ENCODE data around the gene WIPI1.

DNA sequence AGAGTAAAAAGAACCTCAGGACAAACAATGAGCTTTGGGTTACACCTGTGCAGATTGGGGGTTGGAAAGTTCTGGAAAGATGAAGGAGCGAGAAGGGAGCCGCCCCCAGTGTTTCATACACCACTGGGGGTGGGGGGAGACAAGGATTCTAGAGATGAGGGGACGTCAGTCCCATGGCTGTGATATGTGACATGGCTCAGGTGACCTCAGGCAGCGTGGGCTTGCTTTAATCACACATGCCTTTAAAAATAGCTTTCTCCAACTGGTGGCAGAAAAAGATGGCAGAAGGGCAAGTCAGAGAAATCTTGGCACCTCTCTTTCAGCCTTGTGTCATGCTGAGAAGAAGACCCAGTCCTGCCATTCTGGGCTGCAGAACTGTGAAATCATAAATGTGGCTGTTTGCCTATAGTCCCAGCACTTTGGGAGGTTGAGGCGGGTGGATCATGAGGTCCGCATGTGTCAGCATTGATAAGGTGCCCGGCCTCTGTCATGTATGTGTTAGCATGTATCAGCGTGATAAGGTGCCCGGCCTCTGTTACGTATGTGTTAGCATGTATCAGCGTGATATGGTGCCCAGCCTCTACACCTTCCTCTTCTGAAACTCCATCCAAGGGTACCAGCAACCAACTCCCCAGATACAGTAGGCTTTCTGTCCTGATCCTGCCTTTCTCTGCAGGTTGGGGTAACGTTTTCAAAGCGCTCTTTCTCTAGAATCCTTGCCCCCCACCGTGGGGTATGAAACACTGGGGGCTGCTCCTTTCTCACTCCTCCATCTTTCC lies 25.0 kb downstream of the WIPI1 start:
- TF ChIP-seq, protein P1, sequence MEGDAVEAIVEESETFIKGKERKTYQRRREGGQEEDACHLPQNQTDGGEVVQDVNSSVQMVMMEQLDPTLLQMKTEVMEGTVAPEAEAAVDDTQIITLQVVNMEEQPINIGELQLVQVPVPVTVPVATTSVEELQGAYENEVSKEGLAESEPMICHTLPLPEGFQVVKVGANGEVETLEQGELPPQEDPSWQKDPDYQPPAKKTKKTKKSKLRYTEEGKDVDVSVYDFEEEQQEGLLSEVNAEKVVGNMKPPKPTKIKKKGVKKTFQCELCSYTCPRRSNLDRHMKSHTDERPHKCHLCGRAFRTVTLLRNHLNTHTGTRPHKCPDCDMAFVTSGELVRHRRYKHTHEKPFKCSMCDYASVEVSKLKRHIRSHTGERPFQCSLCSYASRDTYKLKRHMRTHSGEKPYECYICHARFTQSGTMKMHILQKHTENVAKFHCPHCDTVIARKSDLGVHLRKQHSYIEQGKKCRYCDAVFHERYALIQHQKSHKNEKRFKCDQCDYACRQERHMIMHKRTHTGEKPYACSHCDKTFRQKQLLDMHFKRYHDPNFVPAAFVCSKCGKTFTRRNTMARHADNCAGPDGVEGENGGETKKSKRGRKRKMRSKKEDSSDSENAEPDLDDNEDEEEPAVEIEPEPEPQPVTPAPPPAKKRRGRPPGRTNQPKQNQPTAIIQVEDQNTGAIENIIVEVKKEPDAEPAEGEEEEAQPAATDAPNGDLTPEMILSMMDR (IDR thresholded peaks at IDR 0.05) = no peak
- TF ChIP-seq POLR2A (IDR thresholded peaks at IDR 0.05) (no peak), POLR2AphosphoS5 (IDR thresholded peaks at IDR 0.05) (no peak)

All from gastroesophageal sphincter (tissue), 3 donors.